A673 (cell line): ENCODE results near the gene METTL16. TPM values are rescaled to one million over a fixed set of nuclear protein-coding genes. Genes with fewer than 3 reads are reported as not detected.

ENCODE experiments used
- BruUV-seq: library from RNA; stranded (reverse); fragments of 400-500 nt; replicated peaks from 2 replicates; lab custom pipeline; 2021; lab: Mats Ljungman, UMichigan
- CTCF ChIA-PET: fragments of 300-600 bp; sonication (Branson Sonifier 250); formaldehyde crosslinking; loops from one replicate; lab custom pipeline; 2022; ENCODE audit warnings: antibody characterized with exemption; lab: Charles Lee
- POLR2A ChIA-PET: fragments of 300-600 bp; sonication (Branson Sonifier 250); formaldehyde crosslinking; loops from one replicate; lab custom pipeline; 2022; ENCODE audit warnings: antibody characterized with exemption; ENCODE audit not compliant: low non-redundant PET; lab: Charles Lee
- DNase-seq: peaks from one replicate; pipeline ENCODE4 v3.0.0-alpha.2; 2015; ENCODE audit warnings: low spot score
- H3K27ac ChIP-seq: fragments of 200-600 bp; sonication (generic); 2 replicates; pipeline ENCODE4 v1.5.1; 2016; ENCODE audit warnings: mixed run types, low read depth, mild to moderate bottlenecking, mixed read lengths, antibody characterized with exemption, low read length; ENCODE audit not compliant: poor library complexity, severe bottlenecking
- H3K27me3 ChIP-seq: fragments of 200-600 bp; sonication (generic); replicated peaks from 2 replicates; pipeline ENCODE4 v1.6.1; 2017; ENCODE audit warnings: mixed run types, low read depth, mild to moderate bottlenecking, mixed read lengths, antibody characterized with exemption, low read length; ENCODE audit not compliant: insufficient read depth, poor library complexity
- H3K36me3 ChIP-seq: fragments of 200-600 bp; sonication (generic); 2 replicates; pipeline ENCODE4 v1.6.1; 2016; ENCODE audit warnings: mixed run types, mild to moderate bottlenecking, mixed read lengths, antibody characterized with exemption, low read length; ENCODE audit not compliant: insufficient read depth, poor library complexity, severe bottlenecking
- H3K4me1 ChIP-seq: fragments of 200-600 bp; sonication (generic); 2 replicates; pipeline ENCODE4 v1.6.1; 2017; ENCODE audit warnings: mixed run types, mild to moderate bottlenecking, mixed read lengths, antibody characterized with exemption, low read length; ENCODE audit not compliant: insufficient read depth, poor library complexity, severe bottlenecking
- H3K4me3 ChIP-seq: fragments of 200-600 bp; sonication (generic); 2 replicates; pipeline ENCODE4 v1.5.1; 2016; ENCODE audit warnings: low read depth, mixed run types, mild to moderate bottlenecking, mixed read lengths, low read length; ENCODE audit not compliant: poor library complexity, severe bottlenecking
- H3K9me3 ChIP-seq: fragments of 200-600 bp; sonication (generic); 2 replicates; pipeline ENCODE4 v1.6.1; 2016; ENCODE audit warnings: mixed run types, low read depth, mild to moderate bottlenecking, mixed read lengths, antibody characterized with exemption, low read length; ENCODE audit not compliant: poor library complexity, severe bottlenecking
- CTCF ChIP-seq: fragments of 300-800, 200-600 bp; sonication (generic); conservative IDR thresholded peaks from 2 replicates; pipeline ENCODE4 v1.5.1; 2017; ENCODE audit warnings: low read depth, mild to moderate bottlenecking, antibody characterized with exemption, low read length, moderate library complexity, mixed read lengths
- EZH2 ChIP-seq: fragments of 200-600 bp; sonication (generic); IDR thresholded peaks from 2 replicates; pipeline ENCODE4 v1.6.1; 2017; ENCODE audit warnings: borderline replicate concordance, low read depth, mild to moderate bottlenecking, mixed read lengths, antibody characterized with exemption, low read length; ENCODE audit not compliant: poor library complexity, severe bottlenecking
- intact Hi-C: fragments of 100-400 bp; cut with micrococcal nuclease; formaldehyde crosslinking; loops from one replicate; pipeline ENCODE4 v1.10.0; 2022; ENCODE audit not compliant: unreplicated experiment
- total RNA-seq: library from RNA; stranded (reverse); gene quantifications from 2 replicates; pipeline ENCODE4 v1.2.3, GENCODE V29; 2021

Gene METTL16
- total RNA-seq, 1 experiment from 2014 or later, result 50.8 TPM

DNA sequence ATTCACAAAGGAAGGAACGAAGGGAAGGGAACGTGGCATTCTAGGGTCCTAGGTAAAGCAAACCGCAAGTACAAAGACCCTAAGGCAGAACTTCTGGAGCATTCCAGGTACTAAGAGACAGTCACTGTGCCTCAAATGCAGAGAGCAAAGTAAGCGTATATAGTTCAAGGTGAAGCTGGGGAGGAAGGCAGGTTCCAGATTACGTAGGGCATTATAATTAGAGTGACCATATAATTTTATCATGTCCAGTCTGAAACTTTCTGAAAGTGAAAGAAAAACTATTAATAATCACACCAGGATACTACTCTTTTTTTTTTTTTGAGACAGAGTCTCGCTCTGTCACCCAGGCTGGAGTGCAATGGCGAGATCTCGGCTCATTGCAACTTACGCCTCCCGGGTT lies 25.7 kb downstream of the METTL16 start:
- TF ChIP-seq EZH2, result no peak
- TF ChIP-seq CTCF, result no peak
- no peaks in the 10 kb centered on the region for H3K9me3 ChIP-seq
- no peak overlapping the region for H3K4me3 ChIP-seq
- peak overlapping the region; percentile 43 for H3K27ac ChIP-seq
- H3K27me3 ChIP-seq, result no peaks in the 10 kb centered on the region
- H3K36me3 ChIP-seq, result no peaks in the 10 kb centered on the region
- intact Hi-C loops, result no loop called here
- DNase-seq, result no peak
- H3K4me1 ChIP-seq, result peaks cover 37% of the 10 kb centered on the region
- no TSS peak for BruUV-seq
- ChIA-PET POLR2A (no interaction called here), CTCF (no interaction called here)

GRCh38 chr17:2485543-2485942 lies 26.1 kb downstream of the METTL16 start:
- ChIA-PET CTCF (no interaction called here), POLR2A (no interaction called here)
- no peaks in the 10 kb centered on the region for H3K36me3 ChIP-seq
- H3K27me3 ChIP-seq, result no peaks in the 10 kb centered on the region
- H3K9me3 ChIP-seq, result no peaks in the 10 kb centered on the region
- intact Hi-C loops, result no loop called here
- H3K4me3 ChIP-seq, result no peak overlapping the region
- peak; percentile 28 for DNase-seq
- TF ChIP-seq CTCF, result no peak
- no peak for TF ChIP-seq EZH2
- peak overlapping the region; percentile 43 for H3K27ac ChIP-seq
- peaks cover 37% of the 10 kb centered on the region for H3K4me1 ChIP-seq
- no TSS peak for BruUV-seq

DNA sequence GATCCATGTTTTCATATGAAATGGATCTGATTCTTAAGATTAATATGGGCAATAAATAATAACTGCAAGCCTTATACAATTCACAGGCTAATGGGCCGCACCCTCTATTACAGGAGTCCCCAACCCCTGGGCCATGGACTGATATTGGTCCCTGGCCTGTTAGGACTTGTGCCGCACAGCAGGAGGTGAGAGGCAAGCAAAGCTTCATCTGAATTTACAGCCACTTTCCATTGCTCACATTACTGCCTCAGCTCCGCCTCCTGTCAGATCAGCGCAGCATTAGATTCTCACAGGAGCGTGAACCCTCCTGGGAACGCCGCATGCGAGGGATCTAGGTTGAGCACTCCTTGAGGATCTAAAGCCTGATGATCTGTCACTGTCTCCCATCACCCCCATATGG lies 26.8 kb downstream of the METTL16 start:
- no peaks in the 10 kb centered on the region for H3K9me3 ChIP-seq
- H3K4me1 ChIP-seq, result peaks cover 37% of the 10 kb centered on the region
- H3K27me3 ChIP-seq, result no peaks in the 10 kb centered on the region
- no peaks in the 10 kb centered on the region for H3K36me3 ChIP-seq
- intact Hi-C loops, result no loop called here
- POLR2A ChIA-PET, result no interaction called here
- peak; percentile 91 for DNase-seq
- TF ChIP-seq CTCF (no peak), EZH2 (no peak)
- CTCF ChIA-PET, result no interaction called here
- H3K4me3 ChIP-seq, result no peak overlapping the region
- H3K27ac ChIP-seq, result peak overlapping the region; percentile 43
- no TSS peak for BruUV-seq
